Measurements from ENCODE around the gene KCNAB1. TPM values are rescaled to one million over a fixed set of nuclear protein-coding genes. Genes with fewer than 3 reads are reported as not detected.

KCNAB1 gene
- total and polyA plus RNA-seq, 2 experiments from 2014 or later: 0.80 to 1.4 TPM

DNA sequence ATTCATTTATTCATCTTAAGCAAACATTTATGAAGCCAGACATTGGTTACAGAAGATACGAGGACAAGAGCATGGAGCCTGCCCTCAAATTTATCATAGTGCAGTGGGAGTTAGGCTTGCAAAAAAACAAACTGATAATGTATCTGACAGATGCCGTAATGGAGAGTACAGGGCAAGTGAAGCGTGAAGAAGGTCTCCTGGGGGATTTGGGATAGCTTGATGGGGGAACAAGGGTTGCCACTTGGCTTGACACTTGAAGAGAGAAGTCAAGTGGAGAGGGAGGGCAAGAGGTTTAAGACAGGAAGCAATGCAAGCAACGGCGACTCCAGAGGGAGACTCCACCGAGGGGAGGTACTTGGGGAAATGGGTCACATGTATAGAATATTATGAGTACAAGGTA is 305.3 kb downstream of the KCNAB1 start:
- Histone ChIP-seq H2AFZ (no peak overlapping the region), H3K27ac (no peak overlapping the region), H3K4me2 (no peak overlapping the region), H3K27me3 (no peaks in the 10 kb centered on the region), H3K9me3 (ENCODE audit: low read depth) (no peaks in the 10 kb centered on the region), H4K20me1 (ENCODE audit: insufficient read depth, poor library complexity, severe bottlenecking) (no peaks in the 10 kb centered on the region), H3K9me2 (replicated peaks; ENCODE audit: insufficient read depth) (no peaks in the 10 kb centered on the region), H3K4me1 (ENCODE audit: insufficient read depth) (peaks cover 10% of the 10 kb centered on the region), H3K36me3 (replicated peaks; ENCODE audit: insufficient read depth, low read depth) (no peaks in the 10 kb centered on the region), H3K4me3 (no peak overlapping the region), H3K79me2 (no peaks in the 10 kb centered on the region)
- WGBS (ENCODE audit: low lambda C conversion rate, missing lambda C conversion rate): 86% methylated on average over 6 of the region's 6 CpGs
- DNase-seq (ENCODE audit: low spot score): no peak
- TF ChIP-seq EZH2 (IDR thresholded peaks at IDR 0.05; ENCODE audit: borderline replicate concordance): no peak
- TF ChIP-seq EZH2phosphoT487 (IDR thresholded peaks at IDR 0.05; ENCODE audit: low read depth, severe bottlenecking, unreplicated experiment): no peak
- TF ChIP-seq, protein P1, sequence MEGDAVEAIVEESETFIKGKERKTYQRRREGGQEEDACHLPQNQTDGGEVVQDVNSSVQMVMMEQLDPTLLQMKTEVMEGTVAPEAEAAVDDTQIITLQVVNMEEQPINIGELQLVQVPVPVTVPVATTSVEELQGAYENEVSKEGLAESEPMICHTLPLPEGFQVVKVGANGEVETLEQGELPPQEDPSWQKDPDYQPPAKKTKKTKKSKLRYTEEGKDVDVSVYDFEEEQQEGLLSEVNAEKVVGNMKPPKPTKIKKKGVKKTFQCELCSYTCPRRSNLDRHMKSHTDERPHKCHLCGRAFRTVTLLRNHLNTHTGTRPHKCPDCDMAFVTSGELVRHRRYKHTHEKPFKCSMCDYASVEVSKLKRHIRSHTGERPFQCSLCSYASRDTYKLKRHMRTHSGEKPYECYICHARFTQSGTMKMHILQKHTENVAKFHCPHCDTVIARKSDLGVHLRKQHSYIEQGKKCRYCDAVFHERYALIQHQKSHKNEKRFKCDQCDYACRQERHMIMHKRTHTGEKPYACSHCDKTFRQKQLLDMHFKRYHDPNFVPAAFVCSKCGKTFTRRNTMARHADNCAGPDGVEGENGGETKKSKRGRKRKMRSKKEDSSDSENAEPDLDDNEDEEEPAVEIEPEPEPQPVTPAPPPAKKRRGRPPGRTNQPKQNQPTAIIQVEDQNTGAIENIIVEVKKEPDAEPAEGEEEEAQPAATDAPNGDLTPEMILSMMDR (IDR thresholded peaks at IDR 0.05; ENCODE audit: poor library complexity): no peak

DNA sequence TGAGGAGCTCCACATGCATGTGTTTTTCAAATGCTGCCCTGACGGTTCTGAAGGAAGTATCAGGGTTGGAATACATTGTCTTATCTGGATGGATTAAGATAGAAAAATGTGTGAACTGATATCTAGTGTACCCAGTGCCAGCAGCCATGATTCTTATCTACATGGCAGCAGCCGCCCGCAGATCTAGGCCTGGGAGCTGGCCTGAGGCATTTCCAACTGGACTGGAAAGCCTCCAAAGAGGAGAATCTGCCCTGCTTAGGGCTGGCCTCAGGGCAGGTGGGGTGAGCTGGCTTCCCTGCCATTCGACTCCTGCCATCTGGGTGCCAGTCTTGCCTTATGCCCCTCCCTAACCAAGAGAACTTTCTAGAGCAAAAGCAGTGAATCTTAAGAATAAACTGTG is 308.7 kb downstream of the KCNAB1 start:
- H3K36me3 ChIP-seq (replicated peaks; ENCODE audit: insufficient read depth, low read depth): no peaks in the 10 kb centered on the region
- H3K27ac ChIP-seq: no peak overlapping the region
- H3K4me3 ChIP-seq: no peak overlapping the region
- peaks cover 10% of the 10 kb centered on the region for H3K4me1 ChIP-seq (ENCODE audit: insufficient read depth)
- no peaks in the 10 kb centered on the region for H4K20me1 ChIP-seq (ENCODE audit: insufficient read depth, poor library complexity, severe bottlenecking)
- H3K9me2 ChIP-seq (replicated peaks; ENCODE audit: insufficient read depth): no peaks in the 10 kb centered on the region
- TF ChIP-seq EZH2 (IDR thresholded peaks at IDR 0.05; ENCODE audit: borderline replicate concordance): no peak
- TF ChIP-seq, protein P1 (IDR thresholded peaks at IDR 0.05; ENCODE audit: poor library complexity): no peak
- no peak for TF ChIP-seq EZH2phosphoT487 (IDR thresholded peaks at IDR 0.05; ENCODE audit: low read depth, severe bottlenecking, unreplicated experiment)
- no peaks in the 10 kb centered on the region for H3K27me3 ChIP-seq
- 63% methylated on average over 4 of the region's 4 CpGs for WGBS (ENCODE audit: low lambda C conversion rate, missing lambda C conversion rate)
- H3K9me3 ChIP-seq (ENCODE audit: low read depth): no peaks in the 10 kb centered on the region
- H3K4me2 ChIP-seq: no peak overlapping the region
- no peak overlapping the region for H2AFZ ChIP-seq
- no peaks in the 10 kb centered on the region for H3K79me2 ChIP-seq
- no peak for DNase-seq (ENCODE audit: low spot score)

DNA sequence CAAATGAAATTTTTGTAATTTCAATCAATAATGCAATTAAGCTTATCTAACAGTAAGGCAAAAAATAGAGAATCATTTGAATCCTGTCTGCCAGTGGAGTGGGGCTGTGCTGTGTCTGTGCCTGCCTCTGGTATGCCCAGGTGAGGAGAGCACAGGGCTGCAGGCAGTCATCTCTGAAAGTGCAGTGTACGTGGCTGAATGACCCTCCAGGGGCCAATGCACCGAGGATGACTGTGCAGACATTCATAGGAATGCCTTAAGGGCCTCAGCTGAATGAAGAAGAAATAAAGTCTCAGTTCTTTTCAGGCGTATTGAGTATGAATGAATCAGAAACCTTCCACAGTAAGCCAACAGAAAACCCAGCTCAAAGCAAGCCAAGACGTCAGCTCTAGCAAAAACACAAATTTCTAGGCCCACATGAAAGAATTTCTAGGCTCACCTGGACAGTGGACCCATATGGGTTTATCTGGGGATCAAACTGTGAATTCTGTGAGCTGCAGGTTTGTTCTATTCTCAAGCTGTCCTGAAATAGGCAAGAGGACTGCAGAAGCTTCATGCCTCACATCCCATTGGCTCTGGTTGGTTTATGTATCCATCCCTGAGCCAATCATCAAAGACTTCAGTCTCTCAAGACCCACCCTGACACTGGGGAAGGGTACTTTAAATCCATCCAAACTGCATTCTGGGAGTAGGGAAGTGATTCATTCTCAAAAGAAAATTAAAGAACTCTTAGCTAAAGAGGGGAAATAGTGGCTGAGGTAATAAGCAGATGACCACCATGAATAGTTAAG is 311.2 kb downstream of the KCNAB1 start:
- Histone ChIP-seq H3K4me3 (no peak overlapping the region), H3K4me1 (ENCODE audit: insufficient read depth) (no peaks in the 10 kb centered on the region), H3K27ac (no peak overlapping the region), H3K9me3 (ENCODE audit: low read depth) (no peaks in the 10 kb centered on the region), H3K9me2 (replicated peaks; ENCODE audit: insufficient read depth) (no peaks in the 10 kb centered on the region), H2AFZ (no peak overlapping the region), H3K36me3 (replicated peaks; ENCODE audit: insufficient read depth, low read depth) (no peaks in the 10 kb centered on the region), H3K27me3 (no peaks in the 10 kb centered on the region), H3K79me2 (no peaks in the 10 kb centered on the region), H3K4me2 (no peak overlapping the region), H4K20me1 (ENCODE audit: insufficient read depth, poor library complexity, severe bottlenecking) (no peaks in the 10 kb centered on the region)
- WGBS (ENCODE audit: low lambda C conversion rate, missing lambda C conversion rate): 81% methylated on average over 4 of the region's 4 CpGs
- TF ChIP-seq EZH2phosphoT487 (IDR thresholded peaks at IDR 0.05; ENCODE audit: low read depth, severe bottlenecking, unreplicated experiment) (no peak), EZH2 (IDR thresholded peaks at IDR 0.05; ENCODE audit: borderline replicate concordance) (no peak)
- TF ChIP-seq, protein P1 (IDR thresholded peaks at IDR 0.05; ENCODE audit: poor library complexity): no peak
- DNase-seq (ENCODE audit: low spot score): no peak

Data from hepatocyte (in vitro differentiated cells).